Mesenchymal stem cell (in vitro differentiated cells and primary cell): ENCODE data around the gene LRCH4.

Experiments
- DNase-seq: peaks from one replicate; pipeline ENCODE4 v3.0.0-alpha.2; 2013
- H2AFZ ChIP-seq: one replicate; pipeline ENCODE4 v1.6.1; 2013; ENCODE audit warnings: low read depth, mild to moderate bottlenecking, control low read depth, inconsistent platforms, low read length, moderate library complexity
- H2AK5ac ChIP-seq: 2 replicates; pipeline ENCODE4 v1.6.1; 2013; ENCODE audit warnings: low read length, moderate library complexity, mild to moderate bottlenecking, inconsistent platforms; ENCODE audit not compliant: severe bottlenecking
- H2BK120ac ChIP-seq: one replicate; pipeline ENCODE4 v1.6.1; 2013; ENCODE audit warnings: low read depth, mild to moderate bottlenecking, inconsistent platforms, low read length, moderate library complexity
- H2BK12ac ChIP-seq, 2 experiments: one replicate each; pipeline ENCODE4 v1.6.1; 2013; ENCODE audit warnings: inconsistent platforms in 2 of 2, low read length in 2 of 2, mild to moderate bottlenecking in 2 of 2, moderate library complexity in 2 of 2, control low read depth in 1 of 2
- H2BK15ac ChIP-seq: one replicate; pipeline ENCODE4 v1.6.1; 2013; ENCODE audit warnings: mild to moderate bottlenecking, low read depth, inconsistent platforms; ENCODE audit not compliant: poor library complexity, severe bottlenecking
- H2BK5ac ChIP-seq: 2 replicates; pipeline ENCODE4 v1.6.1; 2013; ENCODE audit warnings: low read depth, mild to moderate bottlenecking, low read length, control low read depth, inconsistent platforms; ENCODE audit not compliant: poor library complexity, severe bottlenecking
- H3K14ac ChIP-seq, 2 experiments: one replicate each; pipeline ENCODE4 v1.6.1; 2013; ENCODE audit warnings: inconsistent platforms in 2 of 2, low read length in 2 of 2, control low read depth in 1 of 2, mild to moderate bottlenecking in 1 of 2, moderate library complexity in 1 of 2
- H3K18ac ChIP-seq, 2 experiments: one replicate each; pipeline ENCODE4 v1.6.1; 2013; ENCODE audit warnings: inconsistent platforms in 2 of 2, low read length in 2 of 2, control low read depth in 1 of 2, low read depth in 1 of 2, mild to moderate bottlenecking in 1 of 2
- H3K23ac ChIP-seq, 2 experiments: one replicate each; pipeline ENCODE4 v1.6.1; 2013; ENCODE audit warnings: inconsistent platforms in 2 of 2, low read length in 2 of 2, mild to moderate bottlenecking in 2 of 2, moderate library complexity in 2 of 2, control low read depth in 1 of 2
- H3K27ac ChIP-seq: 2 replicates; pipeline ENCODE4 v1.5.1; 2013; ENCODE audit warnings: mild to moderate bottlenecking, moderate library complexity, low read length, control low read depth, inconsistent platforms; ENCODE audit not compliant: poor library complexity, severe bottlenecking
- H3K27me3 ChIP-seq, 2 experiments: 2 replicates each; pipeline versions ENCODE4 v1.6.1 to v1.7.0; 2013; ENCODE audit warnings: low read length in 2 of 2, mild to moderate bottlenecking in 2 of 2, moderate library complexity in 2 of 2, control low read depth in 1 of 2, inconsistent platforms in 1 of 2; ENCODE audit not compliant: control insufficient read depth in 1 of 2, insufficient read depth in 1 of 2
- H3K36me3 ChIP-seq, 2 experiments: 2 replicates each; pipeline versions ENCODE4 v1.6.1 to v1.7.0; 2013; ENCODE audit warnings: low read length in 2 of 2, control low read depth in 1 of 2, inconsistent platforms in 1 of 2, low read depth in 1 of 2, mild to moderate bottlenecking in 1 of 2; ENCODE audit not compliant: insufficient read depth in 2 of 2, control insufficient read depth in 1 of 2
- H3K4ac ChIP-seq, 2 experiments: one replicate each; pipeline ENCODE4 v1.6.1; 2013; ENCODE audit warnings: inconsistent platforms in 2 of 2, low read length in 2 of 2, mild to moderate bottlenecking in 2 of 2, moderate library complexity in 2 of 2, control low read depth in 1 of 2, low read depth in 1 of 2
- H3K4me1 ChIP-seq: 2 replicates; pipeline ENCODE4 v1.6.1; 2013; ENCODE audit warnings: low read depth, low read length, control low read depth; ENCODE audit not compliant: control insufficient read depth, insufficient read depth
- H3K4me2 ChIP-seq: 2 replicates; pipeline ENCODE4 v1.6.1; 2013; ENCODE audit warnings: low read length, mild to moderate bottlenecking, inconsistent platforms; ENCODE audit not compliant: poor library complexity, severe bottlenecking
- H3K4me3 ChIP-seq, 2 experiments: 2 replicates each; pipeline versions ENCODE4 v1.5.1 to v1.7.0; 2013; ENCODE audit warnings: low read length in 2 of 2, mild to moderate bottlenecking in 2 of 2, control low read depth in 1 of 2, low read depth in 1 of 2; ENCODE audit not compliant: insufficient read depth in 1 of 2
- H3K79me1 ChIP-seq: replicated peaks from 2 replicates; pipeline ENCODE4 v1.6.1; 2013; ENCODE audit warnings: mild to moderate bottlenecking, control low read depth, low read length, inconsistent platforms; ENCODE audit not compliant: poor library complexity, severe bottlenecking
- H3K9ac ChIP-seq: 2 replicates; pipeline ENCODE4 v1.7.0; 2013; ENCODE audit warnings: mild to moderate bottlenecking, low read length, moderate library complexity
- H3K9me3 ChIP-seq: 2 replicates; pipeline ENCODE4 v1.7.0; 2013; ENCODE audit warnings: mild to moderate bottlenecking, low read length; ENCODE audit not compliant: control insufficient read depth
- H4K8ac ChIP-seq: one replicate; pipeline ENCODE4 v1.6.1; 2013; ENCODE audit warnings: inconsistent platforms, mild to moderate bottlenecking, low read length, moderate library complexity
- H4K91ac ChIP-seq: one replicate; pipeline ENCODE4 v1.6.1; 2013; ENCODE audit warnings: mild to moderate bottlenecking, low read length, inconsistent platforms
- WGBS: methylation state at CpG from one replicate; pipeline ENCODE4 v1.1.7; 2013; ENCODE audit warnings: mixed read lengths; 5-methylcytosine and 5-hydroxymethylcytosine counted together

LRCH4 gene

DNA sequence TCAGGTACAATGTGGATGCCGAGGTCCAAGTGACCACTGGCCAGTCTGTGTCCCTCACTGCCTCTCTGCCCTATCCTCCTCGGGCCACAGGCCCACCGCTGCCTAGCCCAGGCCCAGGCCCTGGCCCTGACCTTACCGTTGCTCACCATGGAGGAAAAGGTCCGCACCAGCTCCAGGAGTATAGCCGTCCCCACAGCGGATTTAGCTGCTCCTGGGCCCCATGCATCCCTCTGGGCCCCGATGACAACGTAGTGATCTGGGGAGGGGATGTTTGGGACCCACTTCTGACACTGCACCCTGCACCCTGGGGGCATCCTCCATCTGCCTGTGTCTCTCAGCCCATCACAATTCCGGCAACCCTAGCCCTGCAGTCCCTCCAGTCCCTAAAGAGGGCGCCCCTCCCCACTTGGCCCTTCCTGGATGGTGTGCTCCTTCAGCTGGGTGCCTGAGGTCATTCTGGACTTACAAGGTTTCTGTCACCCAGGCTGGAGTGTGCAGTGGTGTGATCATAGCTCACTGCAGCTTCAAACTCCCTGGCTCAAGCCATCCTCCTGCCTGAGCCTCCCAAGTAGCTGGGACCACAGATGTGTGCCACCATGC is 43.3 kb upstream of the LRCH4 start:
- Histone ChIP-seq H2BK12ac (no peak overlapping the region), H4K8ac (no peak overlapping the region), H4K91ac (no peak overlapping the region), H3K23ac (no peak overlapping the region), H3K14ac (no peak overlapping the region), H3K79me1 (no peaks in the 10 kb centered on the region), H2BK15ac (no peak overlapping the region), H2BK5ac (no peak overlapping the region), H3K9me3 (no peaks in the 10 kb centered on the region), H3K4me1 (peaks cover 19% of the 10 kb centered on the region), H3K27ac (no peak overlapping the region), H2AFZ (no peak overlapping the region), H3K18ac (no peak overlapping the region), H3K4me3 (no peak overlapping the region), H3K27me3 (peaks cover 27 to 29% of the 10 kb centered on the region in 2 experiments), H3K36me3 (no peaks in the 10 kb centered on the region), H3K4me2 (no peak overlapping the region), H2AK5ac (no peak overlapping the region), H3K9ac (no peak overlapping the region), H3K4ac (no peak overlapping the region), H2BK120ac (no peak overlapping the region)
- DNase-seq, result peak; percentile 39
- WGBS, result 61% methylated on average over 11 of the region's 11 CpGs

DNA sequence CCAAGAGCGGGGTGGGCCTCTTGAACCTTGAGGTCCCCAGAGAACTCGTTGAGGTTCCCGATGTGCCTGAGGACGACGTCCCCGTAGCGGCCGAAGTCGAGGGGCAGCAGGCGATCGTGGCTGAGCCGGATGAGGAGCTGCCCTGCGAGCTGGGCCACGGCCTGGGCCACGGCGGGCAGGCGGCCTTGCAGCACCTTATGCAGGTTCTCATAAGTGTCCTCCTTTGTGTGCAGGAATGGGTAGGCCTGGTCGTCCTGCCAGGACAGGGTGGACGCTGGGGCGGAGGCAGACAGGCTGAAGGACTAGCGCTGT is 41.3 kb upstream of the LRCH4 start:
- H4K91ac ChIP-seq, result peak overlapping the region; percentile 78
- H3K27me3 ChIP-seq, result peaks cover 10 to 13% of the 10 kb centered on the region in 2 experiments
- DNase-seq, result no peak
- H2BK120ac ChIP-seq, result no peak overlapping the region
- H2BK5ac ChIP-seq, result no peak overlapping the region
- peak overlapping the region in 1 of 2 experiments; percentile 89 for H3K4ac ChIP-seq
- no peak overlapping the region for H3K9ac ChIP-seq
- H3K4me1 ChIP-seq, result peaks cover 11% of the 10 kb centered on the region
- H3K9me3 ChIP-seq, result no peaks in the 10 kb centered on the region
- H3K4me2 ChIP-seq, result no peak overlapping the region
- H3K14ac ChIP-seq, result no peak overlapping the region
- H2AFZ ChIP-seq, result no peak overlapping the region
- H3K4me3 ChIP-seq, result no peak overlapping the region
- WGBS, result 89% methylated on average over 21 of the region's 21 CpGs
- H2AK5ac ChIP-seq, result no peak overlapping the region
- H3K36me3 ChIP-seq, result peaks cover 0 to 2% of the 10 kb centered on the region in 2 experiments
- H3K18ac ChIP-seq, result peak overlapping the region in 1 of 2 experiments; percentile 66
- H3K79me1 ChIP-seq, result no peaks in the 10 kb centered on the region
- H3K27ac ChIP-seq, result no peak overlapping the region
- peak overlapping the region; percentile 48 for H2BK15ac ChIP-seq
- no peak overlapping the region for H3K23ac ChIP-seq
- peak overlapping the region; percentile 76 for H4K8ac ChIP-seq
- H2BK12ac ChIP-seq, result peak overlapping the region; percentile 2 to 87

DNA sequence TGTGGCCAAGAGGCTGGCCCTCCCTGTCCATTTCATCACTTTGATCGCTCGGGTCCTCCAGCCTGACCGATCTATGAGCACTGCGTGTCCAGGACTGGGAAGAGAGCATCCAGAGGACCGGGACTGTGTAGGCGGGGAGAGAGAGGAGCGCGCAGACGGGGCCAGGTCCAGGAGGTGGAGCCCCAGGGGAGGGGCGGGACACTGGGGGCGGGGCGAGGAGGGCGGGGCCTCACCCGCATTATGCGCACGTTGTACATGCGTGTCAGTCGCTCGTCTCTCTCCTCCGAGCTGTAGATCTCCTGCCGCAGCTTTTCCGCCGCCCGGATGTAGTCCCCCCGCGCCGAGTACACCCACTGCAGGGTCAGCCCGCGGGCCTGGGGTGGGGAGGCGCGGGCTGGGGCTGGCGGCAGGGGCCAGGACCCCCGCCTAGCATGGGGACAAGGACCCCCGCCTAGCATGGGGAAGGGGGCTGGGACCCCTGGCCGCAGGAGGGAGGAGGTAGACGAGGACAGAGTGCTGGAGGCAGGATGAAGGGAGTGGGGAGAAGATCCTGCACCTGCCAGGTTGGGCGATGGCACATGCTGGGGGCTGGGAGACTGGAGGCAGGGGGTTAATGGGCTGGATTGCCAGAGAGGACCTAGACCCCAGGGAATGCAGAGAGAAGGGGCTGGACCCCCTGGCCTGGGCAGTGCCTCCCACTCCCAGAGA is 40.8 kb upstream of the LRCH4 start:
- Histone ChIP-seq H2AFZ (peak overlapping the region; percentile 67), H4K91ac (peak overlapping the region; percentile 78), H2BK5ac (no peak overlapping the region), H3K4me3 (peak overlapping the region; percentile 40 to 44), H3K23ac (no peak overlapping the region), H3K79me1 (no peaks in the 10 kb centered on the region), H3K27me3 (peaks cover 5 to 9% of the 10 kb centered on the region in 2 experiments), H3K4me2 (peak overlapping the region; percentile 69), H2AK5ac (no peak overlapping the region), H3K9me3 (no peaks in the 10 kb centered on the region), H2BK15ac (peak overlapping the region; percentile 49), H3K4me1 (peaks cover 11% of the 10 kb centered on the region), H3K9ac (no peak overlapping the region), H3K18ac (peak overlapping the region; percentile 81 to 93), H3K27ac (no peak overlapping the region), H3K4ac (peak overlapping the region in 1 of 2 experiments; percentile 89), H2BK12ac (peak overlapping the region; percentile 48 to 87), H4K8ac (peak overlapping the region; percentile 76), H2BK120ac (peak overlapping the region; percentile 58), H3K36me3 (peaks cover 0 to 6% of the 10 kb centered on the region in 2 experiments), H3K14ac (peak overlapping the region in 1 of 2 experiments; percentile 29)
- peak; percentile 91 for DNase-seq
- whole genome bisulfite sequencing, result 5% methylated on average over 37 of the region's 37 CpGs

DNA sequence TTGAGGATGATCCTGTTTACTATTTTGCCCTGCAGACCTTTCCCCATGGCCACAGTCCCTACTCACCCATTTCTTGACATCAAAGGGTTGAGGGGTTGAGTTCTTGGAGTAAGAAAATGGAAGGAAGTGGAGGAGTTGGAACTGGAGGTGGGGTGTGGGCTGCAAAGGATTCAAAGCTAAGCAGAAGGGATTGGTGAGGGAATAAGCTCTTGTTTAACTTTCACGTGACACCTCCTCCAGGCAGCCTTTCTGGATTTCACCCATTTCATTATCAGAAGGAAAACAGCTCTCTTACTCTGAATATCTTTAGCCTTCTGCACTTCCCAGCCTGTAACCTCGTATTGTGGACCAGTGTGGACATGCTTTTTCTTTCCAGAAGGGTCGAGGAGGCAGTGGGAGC is 40.1 kb upstream of the LRCH4 start:
- peak overlapping the region; percentile 24 for H4K8ac ChIP-seq
- peaks cover 3 to 7% of the 10 kb centered on the region in 2 experiments for H3K27me3 ChIP-seq
- no peak overlapping the region for H2AFZ ChIP-seq
- H2BK5ac ChIP-seq, result no peak overlapping the region
- peak overlapping the region; percentile 50 for H3K4me2 ChIP-seq
- H3K9ac ChIP-seq, result no peak overlapping the region
- H3K4me3 ChIP-seq, result no peak overlapping the region
- no peak overlapping the region for H3K23ac ChIP-seq
- no peak overlapping the region for H4K91ac ChIP-seq
- peaks cover 11% of the 10 kb centered on the region for H3K4me1 ChIP-seq
- H3K36me3 ChIP-seq, result peaks cover 0 to 10% of the 10 kb centered on the region in 2 experiments
- no peak overlapping the region for H2BK120ac ChIP-seq
- DNase-seq, result no peak
- H3K18ac ChIP-seq, result no peak overlapping the region
- H2AK5ac ChIP-seq, result peak overlapping the region; percentile 13
- no peak overlapping the region for H2BK15ac ChIP-seq
- H3K27ac ChIP-seq, result no peak overlapping the region
- H3K14ac ChIP-seq, result no peak overlapping the region
- H3K79me1 ChIP-seq, result no peaks in the 10 kb centered on the region
- no peak overlapping the region for H3K4ac ChIP-seq
- 23% methylated on average over 3 of the region's 3 CpGs for WGBS
- H3K9me3 ChIP-seq, result no peaks in the 10 kb centered on the region
- H2BK12ac ChIP-seq, result no peak overlapping the region
